IMR-90 (cell line): Measurements from ENCODE around the gene RXRB. TPM values are rescaled to one million over a fixed set of nuclear protein-coding genes. Genes with fewer than 3 reads are reported as not detected.

ENCODE experiments used
- ATAC-seq: fragments of 200-7000 bp; cut with Tn5 transposase; 2 replicates; pipeline ENCODE4 v1.9.1; 2020; ENCODE audit warnings: low read depth, mild to moderate bottlenecking, moderate library complexity
- BruUV-seq: library from RNA; stranded (reverse); fragments of 400-500 nt; replicated peaks from 2 replicates; lab custom pipeline; 2021; lab: Mats Ljungman, UMichigan
- CTCF ChIA-PET: fragments of 300-600 bp; formaldehyde crosslinking; extraction: SDS; loops from one replicate; lab custom pipeline; 2021; ENCODE audit warnings: antibody characterized with exemption; lab: Yijun Ruan, JAX
- POLR2A ChIA-PET: fragments of 300-600 bp; sonication (Branson Sonifier 250); formaldehyde crosslinking; loops from one replicate; lab custom pipeline; 2022; ENCODE audit warnings: antibody characterized with exemption; ENCODE audit not compliant: unreplicated experiment; lab: Charles Lee
- DNase-seq: peaks from one replicate; pipeline ENCODE4 v3.0.0; 2013
- H2AFZ ChIP-seq: replicated peaks from 2 replicates; pipeline ENCODE3; 2013; ENCODE audit warnings: low read length, mild to moderate bottlenecking; ENCODE audit not compliant: poor library complexity
- H2AK5ac ChIP-seq: 2 replicates; pipeline ENCODE4 v1.6.1; 2013; ENCODE audit warnings: low read depth, low read length, inconsistent platforms
- H2AK9ac ChIP-seq: replicated peaks from 2 replicates; pipeline ENCODE3; 2013; ENCODE audit warnings: mild to moderate bottlenecking, low read depth, low read length, moderate library complexity; ENCODE audit not compliant: poor library complexity
- H2BK120ac ChIP-seq: 2 replicates; pipeline ENCODE4 v1.6.1; 2013; ENCODE audit warnings: low read depth, low read length, inconsistent platforms
- H2BK15ac ChIP-seq: 3 replicates; pipeline ENCODE4 v1.6.1; 2013; ENCODE audit warnings: low read depth, low read length, inconsistent platforms
- H2BK20ac ChIP-seq: 2 replicates; pipeline ENCODE4 v1.6.1; 2013; ENCODE audit warnings: low read depth, mild to moderate bottlenecking, inconsistent platforms, low read length, moderate library complexity
- H2BK5ac ChIP-seq: 2 replicates; pipeline ENCODE4 v1.6.1; 2013; ENCODE audit warnings: mild to moderate bottlenecking, low read depth, low read length, inconsistent platforms; ENCODE audit not compliant: poor library complexity, severe bottlenecking
- H3K14ac ChIP-seq: replicated peaks from 2 replicates; pipeline ENCODE4 v1.6.1; 2013; ENCODE audit warnings: low read depth, low read length, inconsistent platforms
- H3K18ac ChIP-seq: 2 replicates; pipeline ENCODE4 v1.6.1; 2013; ENCODE audit warnings: low read depth, low read length, control low read depth
- H3K23ac ChIP-seq: 2 replicates; pipeline ENCODE4 v1.6.1; 2013; ENCODE audit warnings: low read depth, low read length, inconsistent platforms
- H3K27ac ChIP-seq: 2 replicates; pipeline ENCODE4 v1.5.1; 2013; ENCODE audit warnings: mild to moderate bottlenecking, control low read depth, low read length; ENCODE audit not compliant: insufficient read depth
- H3K27me3 ChIP-seq: 2 replicates; pipeline ENCODE4 v1.6.1; 2013; ENCODE audit warnings: low read length; ENCODE audit not compliant: control insufficient read depth, insufficient read depth
- H3K36me3 ChIP-seq: 2 replicates; pipeline ENCODE4 v1.6.1; 2013; ENCODE audit warnings: low read length, mixed read lengths; ENCODE audit not compliant: control insufficient read depth, insufficient read depth
- H3K4ac ChIP-seq: 2 replicates; pipeline ENCODE4 v1.6.1; 2013; ENCODE audit warnings: low read depth, low read length, inconsistent platforms
- H3K4me1 ChIP-seq: 2 replicates; pipeline ENCODE4 v1.6.1; 2013; ENCODE audit warnings: low read length, mixed read lengths; ENCODE audit not compliant: control insufficient read depth, insufficient read depth
- H3K4me2 ChIP-seq: 2 replicates; pipeline ENCODE4 v1.6.1; 2013; ENCODE audit warnings: low read depth, mild to moderate bottlenecking, control low read depth, low read length, moderate library complexity
- H3K4me3 ChIP-seq: 2 replicates; pipeline ENCODE4 v1.5.1; 2013; ENCODE audit warnings: low read depth, mild to moderate bottlenecking, control low read depth, low read length, moderate library complexity; ENCODE audit not compliant: insufficient read depth
- H3K56ac ChIP-seq: 2 replicates; pipeline ENCODE4 v1.6.1; 2013; ENCODE audit warnings: low read length, inconsistent platforms; ENCODE audit not compliant: insufficient read depth; ENCODE audit errors: extremely low read depth
- H3K79me1 ChIP-seq, 2 experiments: 2 replicates each; pipeline ENCODE4 v1.6.1; 2013; ENCODE audit warnings: low read length in 2 of 2, inconsistent platforms in 1 of 2, low read depth in 1 of 2
- H3K9ac ChIP-seq: 2 replicates; pipeline ENCODE4 v1.6.1; 2013; ENCODE audit warnings: low read depth, low read length, control low read depth
- H3K9me1 ChIP-seq: 2 replicates; pipeline ENCODE4 v1.6.1; 2013; ENCODE audit warnings: low read length, inconsistent platforms; ENCODE audit not compliant: insufficient read depth
- H3K9me3 ChIP-seq: 2 replicates; pipeline ENCODE4 v1.6.1; 2013; ENCODE audit warnings: low read length; ENCODE audit not compliant: control insufficient read depth, insufficient read depth
- H4K20me1 ChIP-seq: 2 replicates; pipeline ENCODE4 v1.6.1; 2013; ENCODE audit warnings: low read length, inconsistent platforms; ENCODE audit not compliant: insufficient read depth
- H4K5ac ChIP-seq: 2 replicates; pipeline ENCODE4 v1.6.1; 2013; ENCODE audit warnings: mild to moderate bottlenecking, low read depth, low read length, control low read depth
- H4K8ac ChIP-seq, 2 experiments: 2 replicates each; pipeline ENCODE4 v1.6.1; 2013; ENCODE audit warnings: low read depth in 2 of 2, low read length in 2 of 2, control low read depth in 1 of 2, inconsistent platforms in 1 of 2
- H4K91ac ChIP-seq: 2 replicates; pipeline ENCODE4 v1.6.1; 2013; ENCODE audit warnings: low read depth, low read length, inconsistent platforms; ENCODE audit not compliant: insufficient read depth
- BHLHE40 ChIP-seq: fragments of 150-350 bp; IDR thresholded peaks from 2 replicates; pipeline ENCODE4 v1.6.1; 2016; ENCODE audit warnings: mild to moderate bottlenecking, low read depth, low read length
- CEBPB ChIP-seq: IDR thresholded peaks from 2 replicates; pipeline ENCODE4 v1.6.1; 2012; ENCODE audit warnings: low read depth, low read length, improper control_type of control experiment
- MAFK ChIP-seq: IDR thresholded peaks from 2 replicates; pipeline ENCODE4 v1.6.1; 2012; ENCODE audit warnings: low read depth, low read length, improper control_type of control experiment
- MAZ ChIP-seq: IDR thresholded peaks from 2 replicates; pipeline ENCODE4 v1.6.1; 2012; ENCODE audit warnings: low read depth, mild to moderate bottlenecking, low read length, improper control_type of control experiment, moderate library complexity, borderline replicate concordance
- NFE2L2 ChIP-seq: fragments of 150-350 bp; IDR thresholded peaks from 2 replicates; pipeline ENCODE4 v1.6.1; 2016; ENCODE audit warnings: low read depth, mild to moderate bottlenecking, low read length
- POLR2A ChIP-seq: IDR thresholded peaks from 2 replicates; pipeline ENCODE4 v1.6.1; 2012; ENCODE audit warnings: mild to moderate bottlenecking, low read depth, low read length
- RAD21 ChIP-seq: IDR thresholded peaks from 2 replicates; pipeline ENCODE4 v1.6.1; 2012; ENCODE audit warnings: low read length, improper control_type of control experiment
- RFX5 ChIP-seq: IDR thresholded peaks from 2 replicates; pipeline ENCODE4 v1.8.0; 2012; ENCODE audit warnings: low read depth, mild to moderate bottlenecking, low read length, moderate library complexity
- SMC3 ChIP-seq: fragments of 150-350 bp; IDR thresholded peaks from 2 replicates; pipeline ENCODE4 v1.6.1; 2016; ENCODE audit warnings: low read depth, mild to moderate bottlenecking, antibody characterized with exemption, low read length, moderate library complexity
- WGBS, 2 experiments: methylation state at CpG; one replicate each; pipeline versions ENCODE4 v1.1.5 to v1.1.7; 2013; ENCODE audit warnings: missing lambda C conversion rate in 2 of 2; ENCODE audit not compliant: insufficient read length in 1 of 2; ENCODE audit errors: extremely low coverage in 2 of 2; 5-methylcytosine and 5-hydroxymethylcytosine counted together
- dilution Hi-C: fragments of 300-500 bp; cut with HindIII; formaldehyde crosslinking; loops from one replicate; pipeline ENCODE4 v1.14.3; 2018; ENCODE audit warnings: low sequenced_read_pairs; ENCODE audit not compliant: unreplicated experiment
- in situ Hi-C: fragments of 300-500 bp; cut with MboI; formaldehyde crosslinking; loops from 3 replicates; pipeline ENCODE4 v1.14.3; 2019; ENCODE audit warnings: low sequenced_read_pairs, inconsistent platforms, mixed read lengths
- intact Hi-C: fragments of 100-400 bp; cut with micrococcal nuclease; formaldehyde crosslinking; loops from 2 replicates; pipeline ENCODE4 v1.10.0; 2022
- polyA plus RNA-seq, 3 experiments: library from polyadenylated mRNA; depleted of rRNA; stranded (reverse); fragments of >200 nt; gene quantifications; 2 replicates each; pipeline ENCODE4 v1.2.3, GENCODE V29; 2012; ENCODE audit warnings: low replicate concordance in 1 of 3
- total RNA-seq: library from RNA; depleted of rRNA; stranded (reverse); fragments of >200 nt; gene quantifications from 2 replicates; pipeline ENCODE4 v1.2.3, GENCODE V29; 2012
- TF ChIP-seq, protein P1 (sequence below): fragments of 150-350 bp; IDR thresholded peaks from 2 replicates; pipeline ENCODE4 v1.6.1; 2017; ENCODE audit warnings: mild to moderate bottlenecking, antibody characterized with exemption, low read length, low read depth

Gene RXRB
- total and polyA plus RNA-seq, 2 of the 4 experiments (the other 2 are of a cell fraction), result 18.6 to 53.7 TPM

DNA sequence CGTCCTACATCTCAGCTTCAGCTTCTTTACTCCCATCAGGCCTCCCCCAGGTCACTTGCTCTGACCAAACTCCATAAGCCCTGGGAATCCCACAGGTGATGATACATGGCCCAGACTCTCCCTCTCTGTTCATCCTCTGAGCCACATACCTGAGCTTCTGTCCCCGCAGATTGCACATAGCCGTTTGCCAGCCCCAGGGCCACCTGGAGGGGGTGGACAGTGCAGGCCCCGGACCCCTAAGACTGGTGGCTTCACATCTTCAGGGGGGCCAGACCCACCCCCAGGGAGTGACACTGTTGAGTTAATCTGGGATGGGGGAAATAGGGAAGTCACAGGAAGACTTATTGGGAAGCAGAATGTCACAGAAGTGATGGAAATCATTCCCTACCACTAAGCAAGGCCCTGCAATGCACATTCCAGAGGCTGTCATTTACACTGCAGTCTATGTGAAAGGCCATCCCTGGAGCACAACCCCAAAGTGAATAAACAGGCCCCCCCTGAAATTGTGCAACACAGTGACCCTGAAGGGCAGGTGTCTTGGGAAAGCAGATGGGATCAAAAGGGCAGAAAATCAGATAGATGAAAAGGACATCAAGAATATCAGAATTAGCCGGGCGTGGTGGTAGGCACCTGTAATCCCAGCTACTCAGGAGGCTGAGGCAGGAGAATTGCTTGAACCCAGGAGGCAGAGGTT is 2.2 kb downstream of the RXRB start:
- no peak overlapping the region for H4K8ac ChIP-seq
- no peak overlapping the region for H4K91ac ChIP-seq
- H3K9me3 ChIP-seq, result no peaks in the 10 kb centered on the region
- no peak for DNase-seq
- no peak overlapping the region; the same call in 1 of the 2 replicates for H3K23ac ChIP-seq
- intact Hi-C loops (no loop called here), in situ Hi-C loops (no loop called here), dilution Hi-C loops (no loop called here)
- no peak for TF ChIP-seq SMC3
- TF ChIP-seq POLR2A, result no peak
- no peak for TF ChIP-seq RFX5
- TF ChIP-seq NFE2L2, result no peak
- TF ChIP-seq, protein P1, sequence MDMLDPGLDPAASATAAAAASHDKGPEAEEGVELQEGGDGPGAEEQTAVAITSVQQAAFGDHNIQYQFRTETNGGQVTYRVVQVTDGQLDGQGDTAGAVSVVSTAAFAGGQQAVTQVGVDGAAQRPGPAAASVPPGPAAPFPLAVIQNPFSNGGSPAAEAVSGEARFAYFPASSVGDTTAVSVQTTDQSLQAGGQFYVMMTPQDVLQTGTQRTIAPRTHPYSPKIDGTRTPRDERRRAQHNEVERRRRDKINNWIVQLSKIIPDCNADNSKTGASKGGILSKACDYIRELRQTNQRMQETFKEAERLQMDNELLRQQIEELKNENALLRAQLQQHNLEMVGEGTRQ, result no peak
- TF ChIP-seq MAFK, result no peak
- no peak for TF ChIP-seq RAD21
- TF ChIP-seq CEBPB, result no peak
- TF ChIP-seq MAZ, result no peak
- no peak for TF ChIP-seq BHLHE40
- CTCF ChIA-PET, result no interaction called here
- H2BK20ac ChIP-seq, result no peak overlapping the region
- no peak overlapping the region for H3K4me2 ChIP-seq
- peaks cover 48% of the 10 kb centered on the region for H3K36me3 ChIP-seq
- H2AK5ac ChIP-seq, result no peak overlapping the region
- H3K14ac ChIP-seq, result no peak overlapping the region
- H3K4me1 ChIP-seq, result peaks cover 10% of the 10 kb centered on the region
- H3K9me1 ChIP-seq, result peaks cover 22% of the 10 kb centered on the region
- H3K27ac ChIP-seq, result no peak overlapping the region
- no peak overlapping the region for H3K4me3 ChIP-seq
- no peak overlapping the region for H2AFZ ChIP-seq
- no peak overlapping the region for H2BK15ac ChIP-seq
- H3K27me3 ChIP-seq, result no peaks in the 10 kb centered on the region
- POLR2A ChIA-PET, result interaction anchor here (0.6 kb wide), 2 partner anchors 14 to 59 kb away, joined by 3 to 5 read pairs; no protein-coding TSS in a partner anchor
- no peak overlapping the region for H2BK5ac ChIP-seq
- H3K9ac ChIP-seq, result no peak overlapping the region
- H4K20me1 ChIP-seq, result peaks cover 54% of the 10 kb centered on the region; the same call in 1 of the 2 replicates
- H4K5ac ChIP-seq, result no peak overlapping the region
- no peak overlapping the region for H3K4ac ChIP-seq
- WGBS, 2 experiments, result no CpG with 5 or more reads among the region's 6 CpGs
- peak overlapping the region; percentile 47 for H2AK9ac ChIP-seq
- no peak overlapping the region for H2BK120ac ChIP-seq
- ATAC-seq, result no peak
- H3K56ac ChIP-seq, result no peak overlapping the region
- H3K18ac ChIP-seq, result no peak overlapping the region
- BruUV-seq, result no TSS peak
- H3K79me1 ChIP-seq, result peaks cover 18 to 77% of the 10 kb centered on the region in 2 experiments; a peak in 3 of 4 replicates
